Measurements from ENCODE around the gene BMPER.

DNA sequence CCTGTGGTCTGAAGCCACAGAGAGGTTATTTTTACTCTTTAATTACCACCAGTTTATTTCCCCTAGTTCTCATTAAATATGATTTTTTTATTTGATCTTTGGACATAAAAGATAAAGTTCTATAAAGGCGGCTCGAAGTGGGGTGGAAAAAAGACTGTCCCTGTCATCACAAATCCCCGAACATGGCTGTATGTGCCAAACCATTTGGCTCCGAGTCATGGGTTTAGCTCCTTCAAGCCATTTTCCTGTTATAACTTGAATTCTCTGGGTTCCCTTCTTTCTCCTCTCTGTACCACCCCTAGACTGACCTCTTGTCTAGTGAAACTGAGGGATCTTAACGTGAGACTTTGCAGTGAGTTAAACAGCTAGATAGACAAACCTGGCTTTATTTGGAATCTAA, 181.6 kb downstream of the BMPER start:
- TF ChIP-seq EP300 (conservative IDR thresholded peaks at IDR 0.05; ENCODE audit: poor library complexity, severe bottlenecking) (no peak), SMC3 (conservative IDR thresholded peaks at IDR 0.05; ENCODE audit: poor library complexity) (no peak), TAF1 (IDR thresholded peaks at IDR 0.05; ENCODE audit: low read depth) (no peak), POLR2AphosphoS5 (IDR thresholded peaks at IDR 0.05) (no peak), EZH2 (IDR thresholded peaks at IDR 0.05; ENCODE audit: borderline replicate concordance, insufficient read depth, low read length, poor library complexity, severe bottlenecking) (no peak), MXI1 (conservative IDR thresholded peaks at IDR 0.05; ENCODE audit: poor library complexity, severe bottlenecking) (no peak), RAD21 (conservative IDR thresholded peaks at IDR 0.05) (no peak)
- TF ChIP-seq, protein P1, sequence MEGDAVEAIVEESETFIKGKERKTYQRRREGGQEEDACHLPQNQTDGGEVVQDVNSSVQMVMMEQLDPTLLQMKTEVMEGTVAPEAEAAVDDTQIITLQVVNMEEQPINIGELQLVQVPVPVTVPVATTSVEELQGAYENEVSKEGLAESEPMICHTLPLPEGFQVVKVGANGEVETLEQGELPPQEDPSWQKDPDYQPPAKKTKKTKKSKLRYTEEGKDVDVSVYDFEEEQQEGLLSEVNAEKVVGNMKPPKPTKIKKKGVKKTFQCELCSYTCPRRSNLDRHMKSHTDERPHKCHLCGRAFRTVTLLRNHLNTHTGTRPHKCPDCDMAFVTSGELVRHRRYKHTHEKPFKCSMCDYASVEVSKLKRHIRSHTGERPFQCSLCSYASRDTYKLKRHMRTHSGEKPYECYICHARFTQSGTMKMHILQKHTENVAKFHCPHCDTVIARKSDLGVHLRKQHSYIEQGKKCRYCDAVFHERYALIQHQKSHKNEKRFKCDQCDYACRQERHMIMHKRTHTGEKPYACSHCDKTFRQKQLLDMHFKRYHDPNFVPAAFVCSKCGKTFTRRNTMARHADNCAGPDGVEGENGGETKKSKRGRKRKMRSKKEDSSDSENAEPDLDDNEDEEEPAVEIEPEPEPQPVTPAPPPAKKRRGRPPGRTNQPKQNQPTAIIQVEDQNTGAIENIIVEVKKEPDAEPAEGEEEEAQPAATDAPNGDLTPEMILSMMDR (IDR thresholded peaks at IDR 0.05; ENCODE audit: poor library complexity, severe bottlenecking): no peak
- TF ChIP-seq, protein P2, sequence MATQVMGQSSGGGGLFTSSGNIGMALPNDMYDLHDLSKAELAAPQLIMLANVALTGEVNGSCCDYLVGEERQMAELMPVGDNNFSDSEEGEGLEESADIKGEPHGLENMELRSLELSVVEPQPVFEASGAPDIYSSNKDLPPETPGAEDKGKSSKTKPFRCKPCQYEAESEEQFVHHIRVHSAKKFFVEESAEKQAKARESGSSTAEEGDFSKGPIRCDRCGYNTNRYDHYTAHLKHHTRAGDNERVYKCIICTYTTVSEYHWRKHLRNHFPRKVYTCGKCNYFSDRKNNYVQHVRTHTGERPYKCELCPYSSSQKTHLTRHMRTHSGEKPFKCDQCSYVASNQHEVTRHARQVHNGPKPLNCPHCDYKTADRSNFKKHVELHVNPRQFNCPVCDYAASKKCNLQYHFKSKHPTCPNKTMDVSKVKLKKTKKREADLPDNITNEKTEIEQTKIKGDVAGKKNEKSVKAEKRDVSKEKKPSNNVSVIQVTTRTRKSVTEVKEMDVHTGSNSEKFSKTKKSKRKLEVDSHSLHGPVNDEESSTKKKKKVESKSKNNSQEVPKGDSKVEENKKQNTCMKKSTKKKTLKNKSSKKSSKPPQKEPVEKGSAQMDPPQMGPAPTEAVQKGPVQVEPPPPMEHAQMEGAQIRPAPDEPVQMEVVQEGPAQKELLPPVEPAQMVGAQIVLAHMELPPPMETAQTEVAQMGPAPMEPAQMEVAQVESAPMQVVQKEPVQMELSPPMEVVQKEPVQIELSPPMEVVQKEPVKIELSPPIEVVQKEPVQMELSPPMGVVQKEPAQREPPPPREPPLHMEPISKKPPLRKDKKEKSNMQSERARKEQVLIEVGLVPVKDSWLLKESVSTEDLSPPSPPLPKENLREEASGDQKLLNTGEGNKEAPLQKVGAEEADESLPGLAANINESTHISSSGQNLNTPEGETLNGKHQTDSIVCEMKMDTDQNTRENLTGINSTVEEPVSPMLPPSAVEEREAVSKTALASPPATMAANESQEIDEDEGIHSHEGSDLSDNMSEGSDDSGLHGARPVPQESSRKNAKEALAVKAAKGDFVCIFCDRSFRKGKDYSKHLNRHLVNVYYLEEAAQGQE (IDR thresholded peaks at IDR 0.05; ENCODE audit: borderline replicate concordance): no peak

Measured in neural cell (in vitro differentiated cells).